ENCODE results near the gene MPPED1.

GRCh38 chr22:43521716-43522115 is 109.9 kb downstream of the MPPED1 start:
- TF ChIP-seq ZBTB7A (IDR thresholded peaks at IDR 0.05; ENCODE audit: low read depth) (no peak), RAD21 (IDR thresholded peaks at IDR 0.05; ENCODE audit: low read depth) (no peak), EP300 (IDR thresholded peaks at IDR 0.05; ENCODE audit: borderline replicate concordance) (no peak)
